K562 (cell line): ENCODE data around the gene FAM227B. TPM values are rescaled to one million over a fixed set of nuclear protein-coding genes. Genes with fewer than 3 reads are reported as not detected.

Experiments used
- CREBBP ChIP-seq: IDR thresholded peaks from one replicate; pipeline ENCODE4 v1.6.1; 2012; ENCODE audit warnings: low read depth, mild to moderate bottlenecking, control low read depth, inconsistent platforms, low read length
- DACH1 ChIP-seq: fragments of 450-650 bp; IDR thresholded peaks from 2 replicates; pipeline ENCODE4 v1.6.1; 2018; ENCODE audit not compliant: partially characterized antibody
- DEAF1 ChIP-seq: fragments of 450-650 bp; formaldehyde crosslinking; IDR thresholded peaks from 2 replicates; pipeline ENCODE4 v1.4.0; 2020; ENCODE audit warnings: mild to moderate bottlenecking, moderate library complexity
- NFE2 ChIP-seq: IDR thresholded peaks from 2 replicates; pipeline ENCODE4 v1.6.1; 2014; ENCODE audit warnings: antibody characterized with exemption, low read depth
- PHF20 ChIP-seq: fragments of 450-650 bp; IDR thresholded peaks from 2 replicates; pipeline ENCODE4 v1.6.1; 2018; ENCODE audit not compliant: partially characterized antibody
- PHF21A ChIP-seq: fragments of 450-650 bp; IDR thresholded peaks from 2 replicates; pipeline ENCODE4 v1.6.1; 2017; ENCODE audit warnings: low read depth, borderline replicate concordance
- POLR2H ChIP-seq: IDR thresholded peaks from 2 replicates; pipeline ENCODE4 v1.6.1; 2016; ENCODE audit warnings: missing genetic modification characterization, low read depth, mild to moderate bottlenecking, control low read depth, missing compliant biosample characterization, moderate library complexity
- RAD21 ChIP-seq, 2 experiments: fragments of 250-450 bp in 1 of 2; fragments of 450-650 bp in 1 of 2; sonication (Bioruptor Pico) in 1 of 2; formaldehyde crosslinking in 1 of 2; IDR thresholded peaks in 1 of 2; conservative IDR thresholded peaks in 1 of 2; 2 replicates each; pipeline versions ENCODE4 v1.4.0 to v1.8.0; 2020 to 2022; ENCODE audit warnings: mild to moderate bottlenecking in 2 of 2, moderate library complexity in 1 of 2
- RBM25 ChIP-seq: fragments of 200-400 bp; formaldehyde crosslinking; IDR thresholded peaks from 2 replicates; pipeline ENCODE4 v1.6.1; 2018; ENCODE audit warnings: low read length, low read depth, moderate library complexity; ENCODE audit not compliant: severe bottlenecking
- SMC3 ChIP-seq: conservative IDR thresholded peaks from 2 replicates; pipeline ENCODE4 v1.6.1; 2011; ENCODE audit warnings: low read depth, low read length, improper control_type of control experiment; ENCODE audit not compliant: insufficient read depth
- TBL1XR1 ChIP-seq, 2 experiments: IDR thresholded peaks; 2 replicates each; pipeline ENCODE4 v1.6.1; 2012; ENCODE audit warnings: improper control_type of control experiment in 2 of 2, low read length in 2 of 2, mild to moderate bottlenecking in 1 of 2
- ZFP91 ChIP-seq: sonication (generic); formaldehyde crosslinking; IDR thresholded peaks from 2 replicates; pipeline ENCODE4 v1.8.0; 2022; ENCODE audit warnings: mild to moderate bottlenecking, missing genetic modification reagents
- ZNF263 ChIP-seq: sonication (generic); formaldehyde crosslinking; IDR thresholded peaks from 2 replicates; pipeline ENCODE4 v1.8.0; 2022; ENCODE audit warnings: mild to moderate bottlenecking, missing genetic modification reagents, borderline replicate concordance
- ZNF699 ChIP-seq: fragments of 250-450 bp; sonication (Bioruptor Pico); IDR thresholded peaks from 2 replicates; pipeline ENCODE4 v1.8.0; 2021; ENCODE audit warnings: mild to moderate bottlenecking, moderate library complexity; ENCODE audit not compliant: insufficient replicate concordance
- polyA plus RNA-seq, 8 experiments: library from polyadenylated mRNA; depleted of rRNA in 4 of 8; stranded (reverse) in 5 of 8; unstranded in 3 of 8; fragments of >200 nt; fragmentation: Nextera tagmentation in 2 of 8; fragmentation: Illumina TruSeq in 1 of 8; extraction: Ambion mirVana in 2 of 8; extraction: Trizol in 1 of 8; gene quantifications; 2 replicates each; pipeline versions ENCODE4 v1.2.1 to v1.2.3, GENCODE V29; 2011 to 2014; ENCODE audit warnings: inconsistent platforms in 1 of 8, missing spikeins in 1 of 8
- total RNA-seq, 7 experiments: library from RNA; depleted of rRNA in 6 of 7; stranded (reverse); fragments of >200 nt in 6 of 7; fragmentation: Illumina TruSeq in 2 of 7; extraction: Trizol in 2 of 7; gene quantifications; 2 replicates each; pipeline versions ENCODE4 v1.2.1 to v1.2.3, GENCODE V29; 2011 to 2021; ENCODE audit warnings: low replicate concordance in 1 of 7
- TF ChIP-seq, protein P1 (sequence below): fragments of 450-650 bp; formaldehyde crosslinking; IDR thresholded peaks from 2 replicates; pipeline ENCODE4 v1.4.0; 2020; ENCODE audit warnings: mild to moderate bottlenecking, moderate library complexity
- TF ChIP-seq, protein P2 (sequence below), 3 experiments: IDR thresholded peaks in 2 of 3; conservative IDR thresholded peaks in 1 of 3; 2 replicates each; pipeline ENCODE4 v1.5.1; 2011 to 2012; ENCODE audit warnings: low read length in 3 of 3, mild to moderate bottlenecking in 3 of 3, control low read depth in 2 of 3, improper control_type of control experiment in 1 of 3, inconsistent platforms in 1 of 3, low read depth in 1 of 3, mixed read lengths in 1 of 3, moderate library complexity in 1 of 3; ENCODE audit not compliant: insufficient read depth in 2 of 3
- TF ChIP-seq, protein P3 (sequence below): sonication (generic); formaldehyde crosslinking; IDR thresholded peaks from 2 replicates; pipeline ENCODE4 v1.8.1; 2023; ENCODE audit warnings: mild to moderate bottlenecking, missing genetic modification reagents

The FAM227B gene
- total and polyA plus RNA-seq, 9 of the 15 experiments (the other 6 are each of a cell fraction or from before 2014, with no cell fraction given), result 5.1 to 12.5 (median 11.2) TPM

DNA sequence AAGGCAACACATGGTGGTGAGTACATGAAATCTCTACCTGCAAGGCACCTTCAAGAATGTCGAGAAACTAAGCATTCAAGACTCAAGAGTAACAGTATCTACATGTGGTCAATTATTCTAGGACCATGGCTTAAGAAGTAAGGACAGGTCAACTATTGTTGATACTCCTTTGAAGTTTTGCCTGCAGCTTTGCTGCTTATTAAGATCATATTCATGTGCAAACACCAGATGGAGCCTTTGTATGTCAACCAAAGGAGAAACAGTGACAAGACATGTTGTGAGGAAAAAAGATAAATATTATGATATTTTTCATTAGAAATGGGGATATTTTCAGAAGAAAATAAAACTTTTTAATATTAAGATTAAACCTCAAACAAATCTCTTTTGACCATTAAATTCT lies 249.8 kb downstream of the FAM227B start (continued):
- TF ChIP-seq NFE2 (0 out of 2 replicates have a peak, but pooled peaks have one; percentile 34), TBL1XR1 (IDR thresholded peaks at IDR 0.05; ENCODE audit: low read length in 2 of 2) (no peak), ZNF263 (CRISPR knock-in tag) (no peak), RAD21 (CRISPR knock-in tag; conservative IDR thresholded peaks at IDR 0.05 in 1 of 2, IDR thresholded peaks at IDR 0.05 in 1 of 2) (peak; percentile 45 to 76), POLR2H (tag) (no peak), ZNF699 (CRISPR knock-in tag) (no peak), CREBBP (no peak), DEAF1 (CRISPR knock-in tag) (peak; percentile 29; the same call in 1 of the 2 replicates), PHF20 (no peak), PHF21A (no peak), RBM25 (no peak), DACH1 (no peak), ZFP91 (CRISPR knock-in tag) (no peak), SMC3 (0 out of 2 replicates have a peak, but pooled peaks have one; percentile 11)
- TF ChIP-seq, protein P1, sequence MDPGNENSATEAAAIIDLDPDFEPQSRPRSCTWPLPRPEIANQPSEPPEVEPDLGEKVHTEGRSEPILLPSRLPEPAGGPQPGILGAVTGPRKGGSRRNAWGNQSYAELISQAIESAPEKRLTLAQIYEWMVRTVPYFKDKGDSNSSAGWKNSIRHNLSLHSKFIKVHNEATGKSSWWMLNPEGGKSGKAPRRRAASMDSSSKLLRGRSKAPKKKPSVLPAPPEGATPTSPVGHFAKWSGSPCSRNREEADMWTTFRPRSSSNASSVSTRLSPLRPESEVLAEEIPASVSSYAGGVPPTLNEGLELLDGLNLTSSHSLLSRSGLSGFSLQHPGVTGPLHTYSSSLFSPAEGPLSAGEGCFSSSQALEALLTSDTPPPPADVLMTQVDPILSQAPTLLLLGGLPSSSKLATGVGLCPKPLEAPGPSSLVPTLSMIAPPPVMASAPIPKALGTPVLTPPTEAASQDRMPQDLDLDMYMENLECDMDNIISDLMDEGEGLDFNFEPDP (CRISPR knock-in tag), result no peak
- TF ChIP-seq, protein P2, sequence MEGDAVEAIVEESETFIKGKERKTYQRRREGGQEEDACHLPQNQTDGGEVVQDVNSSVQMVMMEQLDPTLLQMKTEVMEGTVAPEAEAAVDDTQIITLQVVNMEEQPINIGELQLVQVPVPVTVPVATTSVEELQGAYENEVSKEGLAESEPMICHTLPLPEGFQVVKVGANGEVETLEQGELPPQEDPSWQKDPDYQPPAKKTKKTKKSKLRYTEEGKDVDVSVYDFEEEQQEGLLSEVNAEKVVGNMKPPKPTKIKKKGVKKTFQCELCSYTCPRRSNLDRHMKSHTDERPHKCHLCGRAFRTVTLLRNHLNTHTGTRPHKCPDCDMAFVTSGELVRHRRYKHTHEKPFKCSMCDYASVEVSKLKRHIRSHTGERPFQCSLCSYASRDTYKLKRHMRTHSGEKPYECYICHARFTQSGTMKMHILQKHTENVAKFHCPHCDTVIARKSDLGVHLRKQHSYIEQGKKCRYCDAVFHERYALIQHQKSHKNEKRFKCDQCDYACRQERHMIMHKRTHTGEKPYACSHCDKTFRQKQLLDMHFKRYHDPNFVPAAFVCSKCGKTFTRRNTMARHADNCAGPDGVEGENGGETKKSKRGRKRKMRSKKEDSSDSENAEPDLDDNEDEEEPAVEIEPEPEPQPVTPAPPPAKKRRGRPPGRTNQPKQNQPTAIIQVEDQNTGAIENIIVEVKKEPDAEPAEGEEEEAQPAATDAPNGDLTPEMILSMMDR (IDR thresholded peaks at IDR 0.05 in 2 of 3, conservative IDR thresholded peaks at IDR 0.05 in 1 of 3; ENCODE audit: insufficient read depth in 2 of 3, low read depth in 1 of 3, low read length in 3 of 3), result peak; percentile 32 to 49 (median 33); a peak in 3 of 6 replicates
- TF ChIP-seq, protein P3, sequence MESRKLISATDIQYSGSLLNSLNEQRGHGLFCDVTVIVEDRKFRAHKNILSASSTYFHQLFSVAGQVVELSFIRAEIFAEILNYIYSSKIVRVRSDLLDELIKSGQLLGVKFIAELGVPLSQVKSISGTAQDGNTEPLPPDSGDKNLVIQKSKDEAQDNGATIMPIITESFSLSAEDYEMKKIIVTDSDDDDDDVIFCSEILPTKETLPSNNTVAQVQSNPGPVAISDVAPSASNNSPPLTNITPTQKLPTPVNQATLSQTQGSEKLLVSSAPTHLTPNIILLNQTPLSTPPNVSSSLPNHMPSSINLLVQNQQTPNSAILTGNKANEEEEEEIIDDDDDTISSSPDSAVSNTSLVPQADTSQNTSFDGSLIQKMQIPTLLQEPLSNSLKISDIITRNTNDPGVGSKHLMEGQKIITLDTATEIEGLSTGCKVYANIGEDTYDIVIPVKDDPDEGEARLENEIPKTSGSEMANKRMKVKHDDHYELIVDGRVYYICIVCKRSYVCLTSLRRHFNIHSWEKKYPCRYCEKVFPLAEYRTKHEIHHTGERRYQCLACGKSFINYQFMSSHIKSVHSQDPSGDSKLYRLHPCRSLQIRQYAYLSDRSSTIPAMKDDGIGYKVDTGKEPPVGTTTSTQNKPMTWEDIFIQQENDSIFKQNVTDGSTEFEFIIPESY, result no peak
